ENCODE measurements around the gene CFAP46.

The CFAP46 gene

DNA sequence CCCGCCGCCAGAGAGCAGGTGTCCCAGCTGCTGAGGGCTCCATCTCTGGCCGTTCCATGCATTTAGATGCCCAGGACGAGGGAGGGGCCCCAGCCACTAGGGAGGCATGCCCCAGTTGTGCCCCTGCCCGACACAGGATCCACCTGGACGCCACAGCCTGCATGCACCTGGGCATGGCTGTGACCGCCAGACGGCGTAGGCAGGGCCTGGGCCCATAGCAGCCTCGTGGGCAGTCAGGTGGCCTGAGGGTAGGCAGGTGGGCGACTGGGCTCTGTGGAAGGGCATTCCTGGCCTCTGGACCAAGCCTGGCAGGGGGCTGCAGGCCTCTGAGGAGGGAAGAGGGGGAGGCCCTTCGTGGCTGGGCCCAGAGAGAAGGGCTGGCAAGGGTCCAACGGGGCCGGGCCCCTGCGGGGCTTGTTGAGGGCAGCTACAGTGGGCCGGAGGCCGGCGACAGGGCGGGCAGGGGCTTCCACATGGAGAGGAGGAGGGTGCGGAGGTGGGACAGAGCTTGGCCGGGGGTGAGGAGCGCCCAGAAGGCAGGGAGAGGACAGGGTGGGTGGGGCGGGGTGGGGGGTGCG lies 80.4 kb downstream of the CFAP46 start:
- no peak for DNase-seq (ENCODE audit: low read depth)

DNA sequence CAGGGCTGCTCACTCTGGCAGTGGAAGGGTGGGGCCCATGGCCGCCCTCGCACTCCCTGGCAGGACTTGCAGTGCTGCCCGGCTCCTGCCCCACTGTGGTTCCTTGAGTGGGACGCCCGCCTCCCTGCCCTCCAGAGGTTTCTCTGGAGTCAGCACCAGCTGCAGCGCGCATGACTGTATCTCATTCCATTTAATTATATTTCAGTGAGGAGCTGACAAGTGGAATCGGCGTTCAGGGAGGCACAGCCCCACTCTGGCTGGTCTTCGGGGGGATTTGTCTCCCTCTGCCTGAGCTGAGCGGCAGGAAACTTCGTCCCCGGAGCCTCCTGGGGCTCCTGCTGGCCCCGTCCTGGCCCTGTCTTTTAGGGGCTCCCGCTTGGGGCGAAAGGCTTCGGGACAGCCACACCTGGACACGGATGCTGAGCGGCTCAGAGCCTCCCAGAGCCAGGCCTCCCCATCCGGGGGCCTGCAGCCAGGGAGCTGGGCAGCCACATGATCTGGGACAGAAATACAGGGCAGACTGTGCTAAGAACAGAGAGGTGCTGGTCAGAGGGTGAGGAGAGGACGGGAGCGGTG lies 81.2 kb downstream of the CFAP46 start:
- no peak for DNase-seq (ENCODE audit: low read depth)

DNA sequence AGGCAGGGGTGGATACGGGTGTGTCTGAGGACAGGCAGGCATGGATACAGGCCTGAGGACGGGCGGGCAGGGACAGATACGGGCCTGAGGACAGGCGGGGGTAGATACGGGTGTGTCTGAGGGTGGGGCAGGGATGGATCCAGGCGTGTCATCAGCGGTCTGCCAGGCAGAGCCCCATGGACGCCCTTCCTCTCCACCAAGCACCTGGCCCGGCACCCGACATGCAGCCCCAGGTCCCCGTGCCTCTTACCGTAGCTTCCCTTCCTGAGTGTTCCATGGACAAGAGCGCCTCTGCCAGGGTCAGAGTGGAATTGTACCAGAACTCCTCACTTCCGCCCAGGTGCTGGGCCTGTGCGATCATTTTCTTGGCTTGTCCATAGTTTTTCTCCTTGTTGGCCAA lies 81.8 kb downstream of the CFAP46 start:
- no peak for DNase-seq (ENCODE audit: low read depth)

DNA sequence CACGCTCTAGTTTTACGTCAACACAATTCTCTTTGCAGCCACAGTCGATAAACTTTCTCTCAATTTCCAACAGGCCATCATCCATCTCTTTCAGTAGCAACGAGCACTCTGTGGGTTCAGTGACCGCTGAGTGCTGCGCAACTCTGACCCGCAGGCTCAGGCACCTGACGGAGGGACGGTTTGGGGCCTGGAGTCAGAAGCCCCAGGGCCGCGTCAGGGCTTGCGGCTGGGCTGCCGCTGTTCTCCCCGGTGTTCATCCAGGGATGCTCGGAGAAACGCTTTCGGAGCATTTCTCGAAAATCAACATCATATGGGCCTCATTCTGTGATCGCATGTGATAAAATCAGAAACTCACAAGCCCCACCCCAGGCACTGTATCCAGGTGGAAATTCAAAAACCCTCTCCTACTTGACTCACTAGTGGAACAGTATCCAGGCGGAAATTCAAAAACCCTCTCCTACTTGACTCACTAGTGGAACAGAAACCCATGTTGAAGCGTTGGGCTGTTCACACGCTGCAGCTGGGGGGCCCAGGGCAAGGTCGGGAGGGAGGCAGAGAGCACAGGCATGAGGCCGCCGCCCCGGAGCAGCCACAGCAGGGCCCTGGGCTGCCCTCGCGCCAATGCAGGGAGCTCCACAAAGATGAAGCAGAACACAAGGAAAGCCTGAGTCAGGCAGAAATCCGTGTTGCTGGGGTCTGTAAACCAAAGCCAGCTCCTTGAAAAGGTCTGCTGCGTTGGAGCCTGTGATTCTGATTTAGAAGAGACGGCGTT lies 83.1 kb downstream of the CFAP46 start:
- DNase-seq (ENCODE audit: low read depth) = no peak

DNA sequence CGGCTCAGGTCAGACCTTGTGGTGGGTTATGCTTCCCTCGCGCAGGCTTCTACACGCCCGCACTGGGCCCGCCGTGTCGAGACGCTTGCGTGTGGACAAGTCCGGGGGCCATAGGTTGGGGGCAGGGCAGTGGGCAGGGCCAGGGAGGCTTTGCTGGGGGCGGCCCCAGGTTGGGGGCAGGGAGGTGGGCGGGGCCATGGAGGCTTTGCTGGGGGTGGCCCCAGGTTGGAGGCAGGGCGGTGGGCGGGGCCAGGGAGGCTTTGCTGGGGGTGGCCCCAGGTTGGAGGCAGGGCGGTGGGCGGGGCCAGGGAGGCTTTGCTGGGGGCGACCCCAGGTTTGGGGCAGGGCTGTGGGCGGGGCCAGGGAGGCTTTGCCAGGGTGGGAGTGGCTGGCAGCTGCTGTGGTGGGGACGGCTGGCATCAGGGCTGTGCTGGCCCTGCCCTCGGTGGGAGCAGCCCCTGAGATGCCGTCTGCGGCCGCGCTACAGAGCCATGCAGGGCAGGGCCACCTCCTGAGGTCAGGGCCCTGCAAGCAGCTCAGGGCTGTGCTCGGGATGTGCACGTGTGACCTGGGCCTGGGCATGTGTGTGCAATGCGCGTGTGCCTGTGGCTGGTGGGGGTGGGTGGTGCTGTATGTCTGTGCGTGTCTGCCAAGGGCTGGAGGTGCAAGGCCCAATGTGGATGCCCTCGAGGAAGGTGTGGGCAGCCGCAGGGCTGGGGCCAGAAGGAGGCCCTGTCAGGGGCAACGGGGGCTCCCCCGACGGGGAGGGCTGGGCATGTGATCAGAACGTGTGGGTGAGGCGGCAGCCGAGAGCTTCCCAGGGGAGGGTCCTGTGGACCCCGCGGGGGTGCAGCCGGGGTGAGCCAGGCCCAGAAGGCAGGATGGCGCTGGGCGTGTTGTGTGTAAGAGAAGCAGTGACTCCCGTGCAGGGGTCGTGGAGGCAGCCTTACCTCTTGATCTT lies 84.0 kb downstream of the CFAP46 start:
- DNase-seq (ENCODE audit: low read depth) = no peak

DNA sequence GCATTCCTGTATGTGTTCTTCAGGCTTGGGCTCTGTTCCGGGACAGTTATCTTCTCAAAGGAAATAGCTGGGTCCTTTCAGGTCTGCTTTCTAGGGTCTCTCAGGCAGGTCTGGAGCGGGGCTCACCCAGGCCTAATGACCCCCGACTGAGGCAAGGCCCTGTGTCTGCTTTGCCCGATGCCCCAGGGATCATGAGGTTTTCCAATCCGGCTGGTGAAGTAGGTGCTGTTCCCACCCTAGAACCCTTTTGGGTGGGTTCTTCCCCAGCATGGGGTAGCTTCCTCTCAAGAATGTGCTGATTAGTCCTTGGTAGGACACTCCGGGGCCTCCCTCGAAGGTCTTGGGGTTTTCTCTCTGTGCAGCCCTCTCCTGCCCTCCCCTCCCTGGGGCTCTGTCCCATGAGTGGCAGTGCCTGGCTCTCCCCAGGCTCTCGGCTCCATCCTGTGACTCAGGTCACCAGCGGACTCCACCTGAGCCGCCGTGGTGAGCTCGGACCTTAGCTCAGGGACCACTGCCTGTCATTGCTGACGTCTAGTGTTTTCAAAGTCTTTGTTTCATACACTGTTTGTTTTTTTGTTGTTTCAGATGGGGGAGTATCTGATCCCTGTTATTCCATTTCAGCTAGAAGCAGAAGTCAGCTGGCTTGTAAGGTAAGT lies 85.4 kb downstream of the CFAP46 start:
- no peak for DNase-seq (ENCODE audit: low read depth)

DNA sequence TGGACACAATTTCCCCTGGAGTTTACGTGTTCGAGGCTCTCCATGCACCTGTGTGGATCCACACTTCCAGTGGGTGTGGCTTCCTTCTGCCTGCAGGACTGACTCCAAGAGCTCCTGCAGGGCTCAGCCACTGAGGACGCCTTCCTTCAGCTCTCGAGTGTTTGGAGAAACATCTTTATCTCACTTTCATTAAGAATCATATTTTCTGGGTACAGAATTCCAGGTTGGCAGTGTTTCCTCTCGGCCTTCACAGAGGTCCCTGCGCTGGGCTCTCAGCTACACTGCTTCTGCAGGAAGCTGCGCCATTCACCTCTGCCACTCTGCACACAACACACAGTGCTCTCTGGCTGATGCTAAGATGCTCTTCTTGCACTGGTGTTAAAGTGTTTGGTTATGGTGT lies 86.5 kb downstream of the CFAP46 start:
- no peak for DNase-seq (ENCODE audit: low read depth)

DNA sequence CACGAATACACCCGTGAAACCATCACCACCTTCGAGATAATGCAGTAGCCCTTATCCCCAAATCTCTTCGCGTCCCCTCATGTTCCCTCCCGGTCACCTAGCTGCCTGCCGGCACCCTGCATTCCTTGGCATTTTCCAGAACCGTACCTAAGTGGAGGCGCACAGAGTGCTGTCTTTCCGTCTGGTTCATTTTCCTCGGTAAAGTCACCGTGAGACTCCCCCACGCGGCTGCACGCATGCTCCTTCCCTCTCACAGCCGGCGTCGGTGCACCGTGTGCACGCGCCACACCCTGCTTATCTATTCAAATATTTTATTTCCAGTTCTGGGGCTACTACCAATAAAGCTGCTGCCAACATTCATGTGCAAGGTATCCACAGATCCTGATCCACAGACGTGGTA lies 90.9 kb downstream of the CFAP46 start:
- no peak for DNase-seq (ENCODE audit: low read depth)

DNA sequence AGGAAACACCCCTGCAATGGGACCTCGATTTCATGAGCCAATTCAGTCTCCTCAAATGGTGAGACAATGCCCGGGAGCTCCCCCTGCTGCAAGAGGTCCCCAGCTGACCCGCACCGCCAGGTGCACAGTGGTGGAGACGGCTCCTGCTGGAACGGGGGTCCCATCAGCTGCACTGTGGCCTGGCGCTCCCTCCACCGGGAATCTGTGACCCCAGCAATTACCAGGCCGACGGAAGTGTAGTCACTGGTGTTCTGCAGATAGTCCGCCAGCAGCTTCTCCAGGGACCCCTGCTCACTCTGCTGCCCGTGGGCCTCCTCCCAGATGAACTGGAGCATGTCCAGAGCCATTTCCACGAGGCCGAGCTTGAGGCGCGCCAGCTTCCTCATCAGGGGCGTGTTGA lies 91.5 kb downstream of the CFAP46 start:
- no peak for DNase-seq (ENCODE audit: low read depth)

DNA sequence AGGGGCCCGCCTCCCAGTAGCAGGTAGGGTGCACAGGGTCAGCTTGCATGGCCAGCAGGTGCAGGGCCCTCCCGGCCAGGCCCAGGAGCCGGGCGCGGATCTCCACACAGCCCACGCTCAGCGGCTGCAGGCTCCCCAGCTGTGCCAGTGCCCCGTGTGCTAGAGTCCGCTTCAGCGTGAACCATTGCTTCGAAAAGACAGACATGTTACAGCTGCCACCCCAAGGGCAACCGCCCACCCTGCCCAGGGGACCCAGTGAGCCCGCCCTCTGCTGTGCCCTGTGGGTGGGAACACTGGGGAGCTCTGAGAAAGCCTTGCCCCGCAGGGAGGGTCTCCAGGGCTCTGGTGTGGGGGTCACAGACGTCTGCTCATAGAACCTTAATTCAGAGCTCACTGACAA lies 92.1 kb downstream of the CFAP46 start:
- no peak for DNase-seq (ENCODE audit: low read depth)

DNA sequence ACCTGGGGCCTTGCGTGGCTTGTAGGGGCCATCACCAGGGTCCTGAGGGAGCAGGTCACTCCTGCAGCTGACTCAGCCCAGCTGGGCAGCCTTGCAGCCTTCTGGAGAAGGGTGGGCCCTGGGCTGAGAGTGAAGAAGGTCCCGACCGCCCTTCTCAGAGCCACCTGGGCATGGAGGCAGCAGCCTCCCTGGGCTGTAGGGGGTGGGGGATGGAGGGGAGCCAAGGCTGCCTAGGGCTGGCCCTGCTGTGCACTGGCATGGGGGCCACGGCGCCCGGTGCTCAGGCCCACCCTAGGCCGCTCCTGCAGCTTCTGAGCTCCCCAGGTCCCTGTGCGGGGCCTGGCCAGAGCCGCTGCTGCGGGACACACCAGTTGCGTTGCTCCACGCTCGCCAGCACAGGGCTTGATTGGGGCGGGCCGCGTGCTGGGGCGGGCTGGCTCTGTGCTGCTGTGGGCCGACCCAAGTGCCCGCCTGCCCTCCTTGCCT lies 92.8 kb downstream of the CFAP46 start:
- DNase-seq (ENCODE audit: low read depth) = no peak

DNA sequence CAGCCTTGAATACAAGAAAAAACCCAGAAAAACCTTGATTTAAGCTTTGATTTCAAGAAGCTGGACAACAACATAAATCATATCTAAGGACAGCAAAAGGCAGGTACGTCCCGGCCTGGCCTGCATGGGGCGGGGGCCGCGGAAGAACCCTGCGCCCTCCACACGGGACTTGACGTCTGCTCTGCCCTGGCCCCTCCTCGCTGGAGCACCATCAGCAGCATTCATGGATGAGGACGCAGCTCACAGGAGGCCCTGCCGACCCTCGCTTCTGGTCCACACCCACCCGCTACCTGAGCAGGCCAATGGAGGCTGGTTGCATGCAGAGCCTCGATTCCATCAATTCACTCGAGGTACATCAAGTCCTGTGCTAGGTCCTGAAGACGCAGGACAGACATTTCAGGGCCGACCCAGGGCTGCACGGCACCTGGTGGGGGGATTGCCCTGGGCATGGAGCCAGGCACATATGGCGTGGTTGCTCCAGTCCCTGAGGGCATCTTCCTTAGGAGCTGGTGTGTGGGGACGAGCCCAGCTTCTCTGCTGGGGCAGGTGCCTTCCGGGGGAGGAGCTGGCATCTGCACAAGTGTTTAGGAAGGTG lies 93.3 kb downstream of the CFAP46 start:
- no peak for DNase-seq (ENCODE audit: low read depth)

DNA sequence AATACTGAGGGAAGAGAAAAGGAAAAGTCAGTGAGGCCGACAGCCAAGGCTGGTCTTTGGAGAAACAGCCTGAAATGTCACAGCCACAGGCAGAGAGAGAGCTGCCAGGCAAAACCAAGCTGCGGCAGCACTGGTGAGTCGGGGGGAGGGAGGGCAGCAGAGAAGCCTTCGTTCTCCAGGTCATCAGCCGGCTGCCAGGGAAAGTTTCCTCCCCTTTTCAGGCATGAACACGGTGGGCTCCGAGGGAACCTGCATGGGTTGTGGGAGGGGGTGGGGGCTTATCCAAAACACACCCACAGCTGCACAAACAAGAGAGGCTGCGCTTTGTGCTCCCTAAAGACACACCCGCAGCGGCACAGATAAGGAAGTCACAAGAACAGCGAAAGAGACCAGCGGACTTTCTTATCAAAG lies 94.1 kb downstream of the CFAP46 start:
- no peak for DNase-seq (ENCODE audit: low read depth)

DNA sequence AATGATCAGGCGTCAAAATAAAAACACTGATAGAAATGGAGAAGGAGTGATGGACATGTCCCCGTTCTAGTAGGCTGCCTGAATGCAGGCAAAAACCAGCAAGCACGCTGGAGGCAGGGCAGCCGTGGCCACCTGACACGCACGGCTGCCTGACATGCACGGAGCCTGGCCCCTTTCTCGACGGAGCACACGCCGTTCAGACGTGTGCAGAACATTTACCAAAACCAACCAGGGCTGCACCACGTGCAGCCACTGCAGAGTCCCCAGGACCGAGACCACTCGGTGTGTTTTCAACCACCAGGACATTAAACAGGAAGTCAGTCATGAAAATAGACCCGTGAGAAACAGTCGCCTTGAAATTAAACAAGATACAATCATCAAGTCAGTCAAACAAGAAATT lies 94.5 kb downstream of the CFAP46 start:
- no peak for DNase-seq (ENCODE audit: low read depth)

DNA sequence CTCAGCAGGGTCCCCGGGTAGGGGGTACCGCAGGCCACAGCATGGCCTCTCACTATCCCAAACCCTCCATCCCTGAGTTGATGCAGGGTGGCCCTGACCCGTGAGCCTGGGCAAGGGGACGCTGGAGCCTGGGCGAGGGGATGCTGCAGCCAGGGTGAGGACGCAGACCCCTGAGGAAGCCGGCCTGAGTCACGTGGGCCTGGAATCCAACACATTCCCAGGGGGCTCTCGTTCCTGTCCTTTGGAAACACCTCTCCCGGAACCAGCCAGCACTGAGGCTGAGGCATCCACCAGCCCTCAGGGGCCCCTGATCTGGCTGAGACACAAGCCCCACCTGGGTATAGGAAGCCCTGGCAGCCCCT lies 95.0 kb downstream of the CFAP46 start:
- DNase-seq (ENCODE audit: low read depth) = no peak

DNA sequence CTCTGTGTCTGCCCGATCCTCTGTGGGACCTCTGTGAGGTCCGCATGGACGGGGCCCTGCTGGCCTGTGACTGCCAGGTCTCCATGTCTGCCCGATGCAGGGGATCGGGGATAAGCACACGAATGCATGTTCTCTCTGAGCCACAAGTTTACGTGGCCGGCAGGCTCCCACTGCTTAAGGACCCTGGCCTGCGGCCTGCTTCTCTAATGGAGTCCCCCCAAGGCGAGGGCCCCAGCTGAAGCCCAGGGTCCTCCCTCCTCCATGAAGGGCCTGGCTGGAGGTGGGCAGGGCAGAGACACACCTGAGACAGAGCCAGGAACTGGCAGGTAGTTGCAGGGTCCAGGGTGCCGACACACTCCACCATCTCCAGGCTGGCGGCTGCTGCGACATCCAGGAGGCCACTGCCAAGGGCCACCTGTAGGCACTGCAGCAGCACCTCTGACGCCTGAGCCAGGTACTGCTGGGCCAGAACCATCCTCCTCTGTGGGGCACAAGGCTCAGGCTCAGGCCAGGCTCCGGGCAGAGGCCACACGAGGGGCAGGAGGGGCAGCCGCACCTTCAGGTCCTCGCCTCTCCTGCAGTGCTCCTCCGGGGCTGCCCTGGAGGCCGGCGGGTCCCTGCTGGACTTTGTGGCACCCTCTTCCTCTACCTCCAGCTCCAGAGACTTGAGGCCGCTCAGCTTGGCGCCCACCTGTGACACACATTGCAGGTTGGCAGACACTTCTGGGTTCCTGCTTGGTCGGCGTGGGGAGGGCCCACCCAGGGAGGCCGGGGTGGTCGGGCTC lies 95.5 kb downstream of the CFAP46 start:
- DNase-seq (ENCODE audit: low read depth) = no peak

DNA sequence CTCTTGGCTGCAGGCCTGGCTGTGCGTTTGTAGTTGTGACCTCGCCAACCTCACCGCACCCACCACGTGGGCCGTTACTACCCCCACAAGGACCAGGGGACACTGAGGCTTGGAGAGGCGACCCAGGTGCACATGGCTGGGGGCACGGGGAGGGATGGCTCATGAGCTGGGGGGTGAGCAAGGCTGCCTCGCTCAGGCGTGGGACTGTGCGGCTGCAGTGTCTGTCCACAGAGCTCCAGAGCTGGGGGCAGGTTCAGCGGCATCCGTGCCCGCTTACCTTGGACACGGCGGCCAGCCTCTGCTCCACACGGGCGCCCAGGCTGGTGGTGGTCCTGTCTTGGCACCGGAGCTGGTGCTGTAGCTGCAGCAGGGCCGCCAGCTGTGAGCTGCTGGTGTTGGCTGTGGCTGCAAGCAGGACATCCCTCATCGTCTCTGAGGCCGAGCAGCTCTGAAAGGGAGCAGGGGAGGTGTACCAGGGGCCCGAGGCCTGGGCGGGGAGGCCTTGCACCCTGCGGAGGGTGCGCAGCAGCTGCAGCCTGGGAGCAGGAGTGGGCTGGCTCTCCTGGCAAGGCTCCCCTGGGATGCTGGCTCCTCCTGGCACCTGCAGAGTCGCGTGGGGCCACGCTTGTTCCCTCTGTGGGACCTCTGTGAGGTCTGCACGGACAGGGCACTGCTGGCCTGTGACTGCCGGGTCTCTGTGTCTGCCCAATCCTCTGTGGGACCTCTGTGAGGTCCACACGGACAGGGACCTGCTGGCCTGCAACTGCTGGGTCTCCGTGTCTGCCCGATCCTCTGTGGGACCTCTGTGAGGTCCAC lies 96.4 kb downstream of the CFAP46 start:
- DNase-seq (ENCODE audit: low read depth) = no peak

DNA sequence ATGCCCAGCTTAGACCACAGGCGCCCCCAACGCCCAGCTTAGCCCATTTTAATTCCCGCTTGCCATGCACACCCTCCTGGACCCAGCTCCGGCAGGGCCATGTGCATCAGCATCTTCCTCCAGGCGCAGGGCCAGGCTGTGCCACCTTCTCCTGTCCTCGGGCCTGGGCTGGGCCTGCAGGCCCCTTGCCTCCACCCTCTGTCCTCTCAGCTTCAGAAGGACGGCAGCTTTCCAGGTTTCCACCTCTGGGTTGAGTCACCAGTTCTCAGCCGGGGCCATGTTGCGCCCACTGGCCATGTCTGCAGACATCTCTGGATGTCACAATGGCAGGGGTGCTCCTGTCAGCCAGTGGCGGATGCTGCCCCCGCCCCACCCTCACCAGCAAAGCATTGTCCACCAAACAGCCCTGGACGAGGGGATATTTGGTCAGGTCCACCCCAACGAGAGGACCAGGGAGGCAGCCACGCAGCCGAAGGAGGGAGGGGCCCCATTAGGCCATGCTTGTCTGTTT lies 97.3 kb downstream of the CFAP46 start:
- no peak for DNase-seq (ENCODE audit: low read depth)

DNA sequence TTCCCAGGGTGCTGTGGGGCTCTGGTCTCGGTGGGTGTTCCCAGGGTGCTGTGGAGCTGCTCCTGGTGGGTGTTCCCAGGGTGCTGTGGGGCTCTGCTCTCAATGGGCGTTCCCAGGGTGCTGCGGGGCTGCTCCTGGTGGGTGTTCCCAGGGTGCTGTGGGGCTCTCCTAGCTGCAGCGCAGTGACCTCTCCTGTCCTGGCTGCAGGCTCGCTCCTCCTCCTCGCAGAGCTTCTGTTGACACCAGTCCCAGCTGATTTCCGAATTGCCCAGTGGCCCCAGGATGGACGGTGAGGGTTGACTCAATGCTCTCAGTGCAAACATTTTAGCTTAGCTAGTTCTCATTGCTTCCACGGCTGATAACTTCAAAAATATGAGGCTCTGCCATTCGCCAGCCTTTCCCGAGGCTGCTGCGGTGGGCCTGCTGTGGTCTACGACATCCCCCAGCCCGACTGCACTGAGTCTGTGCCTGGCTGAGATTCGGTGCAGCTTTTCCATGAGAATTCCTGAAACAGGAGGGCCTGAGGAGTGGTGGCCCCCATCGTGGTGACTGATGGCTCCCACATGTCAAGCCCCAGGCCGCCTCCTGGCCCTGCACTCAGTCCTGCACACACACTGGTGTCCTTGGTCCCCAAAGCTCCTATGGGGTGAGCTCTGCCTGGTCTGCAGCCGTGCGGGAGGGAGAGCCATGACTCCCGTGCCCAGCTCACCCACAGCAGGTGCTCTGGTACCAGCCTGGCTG lies 98.1 kb downstream of the CFAP46 start:
- no peak for DNase-seq (ENCODE audit: low read depth)

Measured in T-helper 22 cell (primary cell).